Measurements from ENCODE around the gene PORCN.

- TF ChIP-seq MIER3 (CRISPR knock-in tag; IDR thresholded peaks at IDR 0.05; ENCODE audit: borderline replicate concordance) (no peak), ZNF24 (IDR thresholded peaks at IDR 0.05) (no peak), ZNF589 (CRISPR knock-in tag; conservative IDR thresholded peaks at IDR 0.05) (no peak), SP1 (IDR thresholded peaks at IDR 0.05) (no peak), SP1 (CRISPR knock-in tag; IDR thresholded peaks at IDR 0.05) (no peak), POLR2A (IDR thresholded peaks at IDR 0.05; ENCODE audit: insufficient read depth in 1 of 2, low read depth in 2 of 2, low read length in 2 of 2) (no peak), ZNF317 (CRISPR knock-in tag; IDR thresholded peaks at IDR 0.05) (no peak), ZNF609 (CRISPR knock-in tag; IDR thresholded peaks at IDR 0.05; ENCODE audit: borderline replicate concordance) (no peak), BRCA1 (CRISPR knock-in tag; IDR thresholded peaks at IDR 0.05) (no peak)
These were observed 7.5 kb downstream of the PORCN start for GRCh38 chrX:48516285-48516684.

All from HepG2 (cell line).